Activated T-helper 17 cell treated with anti-CD3 and anti-CD28 coated beads, Interleukin-2, amount 50 U/mL, for 72 hours (primary cell): ENCODE data around the gene AOX1. TPM values are rescaled to one million over a fixed set of nuclear protein-coding genes. Genes with fewer than 3 reads are reported as not detected.

ENCODE experiments used
- ATAC-seq: fragments of 150-1000 bp; cut with Tn5 transposase; replicated peaks from 2 replicates; pipeline ENCODE4 v1.10.0; 2021; ENCODE audit warnings: mild to moderate bottlenecking, moderate library complexity
- H3K27ac Mint-ChIP-seq: one replicate; pipeline ENCODE4 v1.8.0; 2022; ENCODE audit warnings: mixed read lengths
- H3K27me3 Mint-ChIP-seq: one replicate; pipeline ENCODE4 v1.8.0; 2022; ENCODE audit warnings: mixed read lengths
- H3K36me3 Mint-ChIP-seq: one replicate; pipeline ENCODE4 v1.8.0; 2022; ENCODE audit warnings: low read depth, mild to moderate bottlenecking, mixed read lengths
- H3K4me1 Mint-ChIP-seq: one replicate; pipeline ENCODE4 v1.8.0; 2022; ENCODE audit warnings: mixed read lengths
- H3K4me3 Mint-ChIP-seq: one replicate; pipeline ENCODE4 v1.8.0; 2022; ENCODE audit warnings: mild to moderate bottlenecking, mixed read lengths
- H3K9me3 Mint-ChIP-seq: one replicate; pipeline ENCODE4 v1.8.0; 2022; ENCODE audit warnings: mixed read lengths
- total RNA-seq, 2 donors: library from RNA; stranded (reverse); gene quantifications; one replicate each; pipeline ENCODE4 v1.2.3, GENCODE V29; 2022

The AOX1 gene
- total RNA-seq, 2 donors from 2014 or later, result 0.04 to 0.95 TPM

GRCh38 chr2:200658278-200658864, 72.6 kb downstream of the AOX1 start:
- Mint-ChIP-seq H3K4me3 (no peak overlapping the region), H3K27me3 (peaks cover 22% of the 10 kb centered on the region), H3K9me3 (no peaks in the 10 kb centered on the region), H3K27ac (no peak overlapping the region), H3K36me3 (no peaks in the 10 kb centered on the region), H3K4me1 (no peaks in the 10 kb centered on the region)
- ATAC-seq, result no peak

GRCh38 chr2:200659410-200659809, 73.6 kb downstream of the AOX1 start:
- no peak overlapping the region for H3K27ac Mint-ChIP-seq
- H3K36me3 Mint-ChIP-seq, result no peaks in the 10 kb centered on the region
- no peaks in the 10 kb centered on the region for H3K9me3 Mint-ChIP-seq
- peaks cover 22% of the 10 kb centered on the region for H3K27me3 Mint-ChIP-seq
- no peak for ATAC-seq
- no peak overlapping the region for H3K4me3 Mint-ChIP-seq
- no peaks in the 10 kb centered on the region for H3K4me1 Mint-ChIP-seq

- H3K9me3 Mint-ChIP-seq, result no peaks in the 10 kb centered on the region
- no peak for ATAC-seq
- H3K27me3 Mint-ChIP-seq, result peaks cover 22% of the 10 kb centered on the region
- peak overlapping the region; percentile 14 for H3K27ac Mint-ChIP-seq
- H3K4me3 Mint-ChIP-seq, result no peak overlapping the region
- H3K36me3 Mint-ChIP-seq, result no peaks in the 10 kb centered on the region
- H3K4me1 Mint-ChIP-seq, result no peaks in the 10 kb centered on the region
These were observed 75.7 kb downstream of the AOX1 start for GRCh38 chr2:200661477-200661876.

DNA sequence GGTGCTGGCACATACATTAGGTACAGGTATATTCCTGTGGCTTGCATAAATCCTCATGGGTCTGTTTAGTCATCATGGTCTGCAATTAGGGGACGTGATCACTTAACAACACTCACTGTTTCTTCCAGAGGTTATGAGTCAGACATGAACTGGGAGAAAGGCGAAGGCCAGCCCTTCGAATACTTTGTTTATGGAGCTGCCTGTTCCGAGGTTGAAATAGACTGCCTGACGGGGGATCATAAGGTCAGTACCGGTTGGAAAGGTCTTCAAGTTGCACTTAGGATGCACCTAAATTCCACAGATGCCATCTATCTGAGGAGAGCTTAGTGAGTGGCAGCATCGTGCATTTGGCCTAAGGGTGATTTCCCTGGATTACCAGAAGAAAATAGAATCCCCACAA, 76.9 kb downstream of the AOX1 start:
- Mint-ChIP-seq H3K27ac (no peak overlapping the region), H3K36me3 (no peaks in the 10 kb centered on the region)
- ATAC-seq, result no peak

DNA sequence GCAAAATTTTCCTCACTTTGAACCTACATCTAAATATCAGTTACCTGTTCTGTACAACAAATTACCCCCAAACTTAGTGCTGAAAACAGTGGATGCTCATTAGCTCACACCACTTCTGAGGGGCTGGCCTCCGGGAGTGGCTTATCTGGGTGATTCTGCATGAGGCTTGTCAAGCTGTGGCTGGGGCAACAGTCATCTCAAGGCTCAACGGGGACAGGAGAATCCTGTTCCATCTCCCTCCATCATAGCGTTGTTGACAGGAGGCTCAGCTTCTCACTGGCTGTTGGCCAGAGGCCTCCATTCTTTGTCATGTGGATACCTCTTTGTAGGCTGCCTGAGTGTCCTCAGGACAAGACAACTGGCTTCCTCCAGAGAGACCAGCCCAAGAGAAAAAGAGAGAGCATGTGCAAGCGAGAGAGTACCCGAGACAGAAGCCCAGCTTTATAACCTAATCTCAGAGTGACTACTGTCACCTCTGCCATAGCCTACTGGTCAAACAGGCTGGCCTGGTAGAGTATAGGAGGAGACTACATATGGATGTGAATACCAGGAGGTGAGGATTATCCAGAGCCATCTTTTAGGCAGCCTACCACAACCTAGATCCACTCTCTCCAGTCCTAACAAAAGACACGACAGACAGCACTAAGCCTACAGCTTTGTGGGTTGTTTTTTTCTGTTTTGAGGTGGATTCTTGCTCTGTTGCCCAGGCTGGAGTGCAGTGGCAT, 79.1 kb downstream of the AOX1 start:
- no peak overlapping the region for H3K4me3 Mint-ChIP-seq
- no peaks in the 10 kb centered on the region for H3K4me1 Mint-ChIP-seq
- no peaks in the 10 kb centered on the region for H3K9me3 Mint-ChIP-seq
- H3K27me3 Mint-ChIP-seq, result peaks cover 14% of the 10 kb centered on the region
- no peaks in the 10 kb centered on the region for H3K36me3 Mint-ChIP-seq
- H3K27ac Mint-ChIP-seq, result no peak overlapping the region
- ATAC-seq, result no peak

More for the DNA sequence above, 76.9 kb downstream of the AOX1 start:
- H3K27me3 Mint-ChIP-seq, result peaks cover 19% of the 10 kb centered on the region
- no peak overlapping the region for H3K4me3 Mint-ChIP-seq
- no peaks in the 10 kb centered on the region for H3K9me3 Mint-ChIP-seq
- no peaks in the 10 kb centered on the region for H3K4me1 Mint-ChIP-seq

DNA sequence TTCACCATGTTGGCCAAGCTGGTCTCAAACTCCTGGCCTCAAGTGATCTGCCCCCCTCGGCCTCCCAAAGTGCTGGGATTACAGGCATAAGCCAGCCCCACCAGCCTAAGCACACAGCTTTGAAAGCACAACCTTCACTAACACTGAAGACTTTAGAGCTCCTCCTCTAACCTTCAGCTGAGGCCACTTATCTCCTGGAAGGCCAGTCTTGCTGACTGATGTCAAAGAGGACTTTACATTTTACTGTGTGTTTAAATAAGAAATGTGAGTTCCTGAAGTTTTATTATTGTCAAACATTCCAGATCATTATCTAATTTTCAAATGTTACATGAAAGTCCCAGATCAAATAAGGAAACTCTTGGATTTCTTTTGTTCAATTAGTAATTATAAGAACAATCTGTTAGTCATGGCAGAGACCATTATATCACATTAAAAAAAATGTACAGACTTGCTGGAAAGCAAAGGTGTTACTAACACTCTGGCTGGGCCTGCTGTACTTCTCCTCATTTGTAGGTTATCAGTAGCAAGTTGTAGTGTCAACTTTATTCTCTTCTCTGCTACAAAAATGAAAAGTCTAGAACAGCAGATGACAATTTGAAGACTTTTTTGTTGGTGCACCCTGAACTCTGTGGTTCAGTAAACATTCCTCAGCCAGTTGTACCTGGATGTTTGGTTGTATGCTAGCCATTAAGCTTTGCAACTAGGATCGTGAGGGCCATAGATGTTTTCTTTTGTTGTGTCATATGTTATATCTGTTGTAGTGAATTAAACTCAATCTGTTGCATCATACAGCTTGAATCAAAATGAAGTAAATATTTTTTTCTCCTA, 80.0 kb downstream of the AOX1 start:
- no peak for ATAC-seq
- Mint-ChIP-seq H3K4me1 (no peaks in the 10 kb centered on the region), H3K27me3 (peaks cover 19% of the 10 kb centered on the region), H3K4me3 (no peak overlapping the region), H3K36me3 (no peaks in the 10 kb centered on the region), H3K9me3 (no peaks in the 10 kb centered on the region), H3K27ac (no peak overlapping the region)

DNA sequence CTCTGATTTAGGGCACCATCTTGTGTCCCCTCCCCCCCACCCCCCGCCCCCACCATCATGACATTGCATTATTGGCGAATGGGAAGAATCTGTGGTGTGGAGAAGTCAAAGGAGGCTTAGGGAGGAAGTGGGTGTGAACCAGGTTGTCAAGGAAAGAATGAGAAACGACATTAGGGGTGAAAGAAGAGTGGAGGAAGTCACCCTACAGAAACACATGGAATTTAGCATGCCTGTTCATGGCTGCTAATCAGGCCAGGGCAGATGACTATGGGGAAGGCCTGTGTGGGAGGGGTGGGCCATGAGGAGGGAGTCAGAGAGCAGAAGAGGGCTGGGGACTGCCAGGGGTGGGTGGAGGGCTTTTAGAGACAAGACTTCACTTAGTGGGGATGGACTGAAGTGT, 81.6 kb downstream of the AOX1 start:
- H3K9me3 Mint-ChIP-seq, result no peaks in the 10 kb centered on the region
- H3K4me1 Mint-ChIP-seq, result no peaks in the 10 kb centered on the region
- H3K4me3 Mint-ChIP-seq, result no peak overlapping the region
- peaks cover 16% of the 10 kb centered on the region for H3K27me3 Mint-ChIP-seq
- ATAC-seq, result no peak
- no peaks in the 10 kb centered on the region for H3K36me3 Mint-ChIP-seq
- no peak overlapping the region for H3K27ac Mint-ChIP-seq

DNA sequence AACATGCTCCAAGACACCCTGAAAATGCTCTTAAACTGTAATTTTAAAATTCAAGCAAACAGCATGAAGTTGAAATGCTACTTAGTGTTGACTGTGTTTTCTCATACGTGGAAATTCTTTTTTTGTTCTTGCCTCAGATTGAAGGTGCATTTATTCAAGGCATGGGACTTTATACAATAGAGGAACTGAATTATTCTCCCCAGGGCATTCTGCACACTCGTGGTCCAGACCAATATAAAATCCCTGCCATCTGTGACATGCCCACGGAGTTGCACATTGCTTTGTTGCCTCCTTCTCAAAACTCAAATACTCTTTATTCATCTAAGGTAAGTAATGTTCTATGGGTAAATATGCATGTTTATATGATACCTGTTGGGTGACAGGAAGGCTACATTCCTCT, 82.7 kb downstream of the AOX1 start:
- Mint-ChIP-seq H3K4me3 (no peak overlapping the region), H3K4me1 (no peaks in the 10 kb centered on the region), H3K27me3 (peaks cover 18% of the 10 kb centered on the region), H3K27ac (no peak overlapping the region), H3K9me3 (no peaks in the 10 kb centered on the region), H3K36me3 (no peaks in the 10 kb centered on the region)
- no peak for ATAC-seq

- Mint-ChIP-seq H3K4me1 (no peaks in the 10 kb centered on the region), H3K27ac (no peak overlapping the region), H3K27me3 (peaks cover 18% of the 10 kb centered on the region), H3K9me3 (no peaks in the 10 kb centered on the region), H3K36me3 (no peaks in the 10 kb centered on the region), H3K4me3 (no peak overlapping the region)
- no peak for ATAC-seq
These were observed 83.5 kb downstream of the AOX1 start for GRCh38 chr2:200669308-200669707.

DNA sequence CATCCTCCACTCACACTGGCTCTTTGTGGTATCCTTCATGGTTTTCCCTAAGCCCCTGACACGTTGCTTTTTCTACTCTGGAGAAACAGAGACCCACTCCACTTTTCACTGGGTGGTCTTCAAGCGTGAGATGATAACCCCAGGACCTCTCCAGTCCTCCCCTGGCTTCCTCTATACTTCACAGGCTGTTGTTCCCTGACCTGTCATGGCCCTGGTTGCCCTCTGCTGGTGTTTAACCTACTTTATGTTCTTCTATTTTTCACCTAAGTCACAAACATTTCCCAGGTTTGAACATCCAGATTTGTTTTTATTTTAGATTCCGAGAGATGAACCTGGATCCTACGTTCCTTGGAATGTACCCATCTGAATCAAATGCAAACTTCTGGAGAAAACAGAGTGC, 84.5 kb downstream of the AOX1 start:
- no peak for ATAC-seq
- Mint-ChIP-seq H3K27me3 (peaks cover 18% of the 10 kb centered on the region), H3K36me3 (no peaks in the 10 kb centered on the region), H3K4me1 (no peaks in the 10 kb centered on the region), H3K4me3 (no peak overlapping the region), H3K27ac (peak overlapping the region; percentile 42), H3K9me3 (no peaks in the 10 kb centered on the region)

DNA sequence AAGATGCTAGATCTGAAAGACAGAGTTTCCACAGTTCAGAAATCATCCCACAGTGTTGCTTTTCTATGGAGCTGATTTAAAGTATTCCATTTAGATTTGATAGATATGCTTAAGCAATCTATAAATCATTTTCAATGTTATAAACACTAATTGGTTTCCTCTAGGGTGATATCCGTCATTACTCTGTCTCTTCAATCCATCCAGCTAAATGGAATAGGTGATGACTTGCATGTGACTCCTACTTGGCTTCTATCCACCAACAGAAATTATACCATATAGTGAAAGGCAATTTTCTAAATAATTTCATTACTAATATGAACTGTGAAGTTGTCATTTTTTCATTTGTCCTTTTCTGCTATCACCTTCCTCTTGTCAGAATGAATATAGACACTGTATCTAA, 84.9 kb downstream of the AOX1 start:
- Mint-ChIP-seq H3K27ac (no peak overlapping the region), H3K4me1 (no peaks in the 10 kb centered on the region), H3K9me3 (no peaks in the 10 kb centered on the region), H3K27me3 (peaks cover 18% of the 10 kb centered on the region), H3K4me3 (no peak overlapping the region), H3K36me3 (no peaks in the 10 kb centered on the region)
- no peak for ATAC-seq

GRCh38 chr2:200673191-200673590, 87.4 kb downstream of the AOX1 start:
- H3K4me3 Mint-ChIP-seq, result no peak overlapping the region
- no peaks in the 10 kb centered on the region for H3K36me3 Mint-ChIP-seq
- H3K27me3 Mint-ChIP-seq, result peaks cover 22% of the 10 kb centered on the region
- no peaks in the 10 kb centered on the region for H3K4me1 Mint-ChIP-seq
- no peak overlapping the region for H3K27ac Mint-ChIP-seq
- ATAC-seq, result no peak
- H3K9me3 Mint-ChIP-seq, result no peaks in the 10 kb centered on the region

- Mint-ChIP-seq H3K27me3 (peaks cover 17% of the 10 kb centered on the region), H3K27ac (no peak overlapping the region), H3K36me3 (no peaks in the 10 kb centered on the region), H3K4me3 (no peak overlapping the region), H3K9me3 (no peaks in the 10 kb centered on the region), H3K4me1 (no peaks in the 10 kb centered on the region)
- no peak for ATAC-seq
These were observed 89.0 kb downstream of the AOX1 start for GRCh38 chr2:200674837-200675236.

GRCh38 chr2:200677171-200677570, 91.4 kb downstream of the AOX1 start:
- no peak for ATAC-seq
- H3K27ac Mint-ChIP-seq, result no peak overlapping the region
- H3K9me3 Mint-ChIP-seq, result no peaks in the 10 kb centered on the region
- no peaks in the 10 kb centered on the region for H3K4me1 Mint-ChIP-seq
- H3K4me3 Mint-ChIP-seq, result no peak overlapping the region
- H3K27me3 Mint-ChIP-seq, result peaks cover 11% of the 10 kb centered on the region
- H3K36me3 Mint-ChIP-seq, result no peaks in the 10 kb centered on the region
